Endothelial cell of umbilical vein (primary cell): ENCODE data around the gene CFAP73. TPM values are rescaled to one million over a fixed set of nuclear protein-coding genes. Genes with fewer than 3 reads are reported as not detected.

Experiments
- BruUV-seq: library from RNA; stranded (reverse); fragments of 400-500 nt; replicated peaks from 2 replicates; lab custom pipeline; 2021; lab: Mats Ljungman, UMichigan
- CTCF ChIA-PET: fragments of 300-600, 350-600 bp; sonication (Branson Sonifier 250); formaldehyde crosslinking; loops from one replicate; lab custom pipeline; 2021; ENCODE audit warnings: antibody characterized with exemption, inconsistent platforms; lab: Charles Lee
- POLR2A ChIA-PET: fragments of 300-600, 350-600 bp; sonication (Branson Sonifier 250); formaldehyde crosslinking; loops from one replicate; lab custom pipeline; 2021; ENCODE audit warnings: antibody characterized with exemption, inconsistent platforms; lab: Charles Lee
- DNase-seq: peaks from one replicate; pipeline ENCODE4 v3.0.0-alpha.2; 2011; ENCODE audit warnings: low read depth, low spot score
- FAIRE-seq: peaks from 2 replicates; lab custom pipeline; 2011; peaks lifted over from hg19 to GRCh38; lab: Jason Lieb, UNC
- H2AFZ ChIP-seq: 2 replicates; pipeline ENCODE4 v1.6.0; 2012; ENCODE audit warnings: low read depth, low read length, control low read depth, inconsistent platforms
- H3K27ac ChIP-seq: 2 replicates; pipeline ENCODE4 v1.5.1; 2011; ENCODE audit warnings: low read depth, mild to moderate bottlenecking, control low read depth, low read length, moderate library complexity; ENCODE audit not compliant: insufficient read depth
- H3K27me3 ChIP-seq, 2 experiments: 2 replicates each; pipeline versions ENCODE4 v1.6.0 to v1.6.1; 2011; ENCODE audit warnings: low read length in 2 of 2, mixed read lengths in 1 of 2; ENCODE audit not compliant: control insufficient read depth in 2 of 2, insufficient read depth in 2 of 2
- H3K36me3 ChIP-seq, 2 experiments: 2 replicates in 1 of 2; 3 replicates in 1 of 2; pipeline ENCODE4 v1.5.1; 2011; ENCODE audit warnings: low read length in 2 of 2, mild to moderate bottlenecking in 1 of 2, moderate library complexity in 1 of 2; ENCODE audit not compliant: control insufficient read depth in 2 of 2, insufficient read depth in 2 of 2; ENCODE audit errors: extremely low read depth in 1 of 2
- H3K4me1 ChIP-seq: 3 replicates; pipeline ENCODE4 v1.5.1; 2011; ENCODE audit warnings: mild to moderate bottlenecking, low read length; ENCODE audit not compliant: control insufficient read depth, insufficient read depth; ENCODE audit errors: extremely low read depth
- H3K4me2 ChIP-seq: 2 replicates; pipeline ENCODE4 v1.6.1; 2011; ENCODE audit warnings: low read length, control low read depth, mixed read lengths; ENCODE audit not compliant: insufficient read depth
- H3K4me3 ChIP-seq, 3 experiments: fragments of 200-600 bp in 1 of 3; sonication (generic), shearing (Covaris generic) in 1 of 3; replicated peaks in 1 of 3; 2 replicates each; pipeline ENCODE4 v1.5.1; 2011 to 2016; ENCODE audit warnings: control low read depth in 3 of 3, low read length in 3 of 3, mild to moderate bottlenecking in 2 of 3, inconsistent platforms in 1 of 3, low read depth in 1 of 3, moderate library complexity in 1 of 3; ENCODE audit not compliant: insufficient read depth in 1 of 3
- H3K79me2 ChIP-seq: 2 replicates; pipeline ENCODE4 v1.6.0; 2012; ENCODE audit warnings: low read length, inconsistent platforms; ENCODE audit not compliant: control insufficient read depth, insufficient read depth
- H3K9ac ChIP-seq: replicated peaks from 2 replicates; pipeline ENCODE3; 2011; ENCODE audit warnings: low read length, control low read depth; ENCODE audit not compliant: insufficient read depth; ENCODE audit errors: extremely low read depth
- H3K9me1 ChIP-seq: replicated peaks from 3 replicates; pipeline ENCODE4 v1.6.0; 2011; ENCODE audit warnings: mild to moderate bottlenecking, low read length; ENCODE audit not compliant: control insufficient read depth, insufficient read depth; ENCODE audit errors: extremely low read depth
- H3K9me3 ChIP-seq: replicated peaks from 2 replicates; pipeline ENCODE4 v1.5.1; 2012; ENCODE audit warnings: low read length, inconsistent platforms; ENCODE audit not compliant: control insufficient read depth, insufficient read depth
- H4K20me1 ChIP-seq: replicated peaks from 2 replicates; pipeline ENCODE3; 2011; ENCODE audit warnings: mild to moderate bottlenecking, low read length; ENCODE audit not compliant: control insufficient read depth, insufficient read depth; ENCODE audit errors: extremely low read depth
- EZH2 ChIP-seq: IDR thresholded peaks from 2 replicates; pipeline ENCODE4 v1.6.1; 2012; ENCODE audit warnings: borderline replicate concordance, low read depth, mild to moderate bottlenecking, moderate library complexity, low read length, inconsistent platforms; ENCODE audit not compliant: severe bottlenecking
- FOS ChIP-seq: IDR thresholded peaks from 2 replicates; pipeline ENCODE4 v1.6.1; 2011; ENCODE audit warnings: mild to moderate bottlenecking, low read length, moderate library complexity, borderline replicate concordance; ENCODE audit not compliant: insufficient read depth
- GATA2 ChIP-seq: IDR thresholded peaks from 2 replicates; pipeline ENCODE4 v1.7.0; 2011; ENCODE audit warnings: low read depth, mild to moderate bottlenecking, moderate library complexity, mixed read lengths, low read length; ENCODE audit not compliant: insufficient read length, insufficient read depth
- POLR2A ChIP-seq: IDR thresholded peaks from 2 replicates; pipeline ENCODE4 v1.6.1; 2012; ENCODE audit warnings: low read depth, mild to moderate bottlenecking, control low read depth, low read length
- POLR2AphosphoS5 ChIP-seq: IDR thresholded peaks from 2 replicates; pipeline ENCODE4 v1.6.1; 2012; ENCODE audit warnings: low read depth, mild to moderate bottlenecking, control low read depth, low read length, moderate library complexity; ENCODE audit not compliant: insufficient read depth
- dilution Hi-C: fragments of 300-500 bp; cut with MboI; formaldehyde crosslinking; loops from one replicate; pipeline ENCODE4 v1.15.0; 2019; ENCODE audit warnings: low sequenced_read_pairs; ENCODE audit not compliant: extremely low pct_ligation_motif_present
- intact Hi-C: fragments of 100-400 bp; cut with micrococcal nuclease; formaldehyde crosslinking; loops from one replicate; pipeline ENCODE4 v1.10.0; 2022
- polyA plus RNA-seq, 4 experiments: library from polyadenylated mRNA; depleted of rRNA in 3 of 4; stranded (reverse) in 3 of 4; unstranded in 1 of 4; fragments of >200 nt; gene quantifications; 2 replicates each; pipeline versions ENCODE4 v1.2.1 to v1.2.3, GENCODE V29; 2011 to 2012; ENCODE audit warnings: missing spikeins in 1 of 4
- total RNA-seq: library from RNA; stranded (reverse); gene quantifications from 2 replicates; pipeline ENCODE4 v1.2.3, GENCODE V29; 2021
- TF ChIP-seq, protein P1 (sequence below): IDR thresholded peaks from 2 replicates; pipeline ENCODE4 v1.6.1; 2011; ENCODE audit not compliant: insufficient read depth, insufficient read length

CFAP73 gene
- total and polyA plus RNA-seq, 2 donors (not counting 3 experiments of a cell fraction or from before 2014, with no cell fraction given), result not detected

DNA sequence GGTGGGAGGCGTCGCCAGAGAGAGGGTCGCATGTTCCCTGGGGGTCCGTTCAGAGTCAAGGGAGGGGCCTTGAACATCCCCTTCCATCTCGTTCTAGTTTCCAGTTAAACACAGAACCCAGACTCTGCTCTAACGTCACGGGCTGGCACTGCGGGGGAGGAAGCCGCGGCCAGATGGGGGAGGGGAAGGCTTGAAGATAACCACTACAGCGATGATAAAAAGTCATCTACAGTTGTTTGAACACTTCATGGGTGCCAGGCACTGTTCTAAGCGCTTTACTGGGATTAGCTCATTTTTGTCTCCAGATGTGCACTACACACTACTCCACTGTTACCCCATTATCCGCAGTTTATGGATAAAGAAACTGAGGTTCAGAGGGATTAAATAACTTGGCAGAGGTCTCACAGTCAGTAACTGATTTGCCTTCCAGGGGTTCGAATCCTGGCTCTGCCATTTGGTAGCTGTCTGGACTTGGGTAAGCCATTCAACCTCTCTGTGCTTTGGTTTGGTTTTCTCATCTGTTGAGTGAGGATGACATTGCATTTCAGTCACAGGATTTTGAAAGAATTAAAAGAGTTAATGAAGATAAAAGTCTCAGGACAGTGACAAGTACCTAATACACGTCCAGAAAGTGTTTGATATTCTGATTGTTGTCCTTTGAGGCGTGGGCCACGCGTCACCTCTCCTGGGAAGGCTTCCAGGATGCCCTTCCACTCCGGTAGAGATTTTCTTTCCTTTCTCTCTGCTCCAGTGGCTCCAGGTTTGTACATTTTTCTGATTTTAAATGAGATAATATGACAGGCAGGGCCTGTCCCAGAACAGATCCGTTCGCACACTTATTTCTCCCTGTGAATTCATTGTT, 13.2 kb upstream of the CFAP73 start:
- no peaks in the 10 kb centered on the region for H3K27me3 ChIP-seq
- CTCF ChIA-PET, result interaction anchor here (0.5 to 1.4 kb wide), 2 partner anchors 40 to 144 kb away, joined by 3 to 5 read pairs; no protein-coding TSS in a partner anchor
- no peaks in the 10 kb centered on the region for H3K4me1 ChIP-seq
- no peaks in the 10 kb centered on the region for H4K20me1 ChIP-seq
- H3K9me3 ChIP-seq, result no peaks in the 10 kb centered on the region
- FAIRE-seq (no peak), DNase-seq (no peak)
- no peak overlapping the region for H3K27ac ChIP-seq
- no peak overlapping the region for H3K4me3 ChIP-seq
- intact Hi-C loops, result no loop called here
- H3K79me2 ChIP-seq, result no peaks in the 10 kb centered on the region
- dilution Hi-C loops, result no loop called here
- TF ChIP-seq FOS (no peak), POLR2AphosphoS5 (no peak), EZH2 (no peak), GATA2 (no peak), POLR2A (no peak)
- TF ChIP-seq, protein P1, sequence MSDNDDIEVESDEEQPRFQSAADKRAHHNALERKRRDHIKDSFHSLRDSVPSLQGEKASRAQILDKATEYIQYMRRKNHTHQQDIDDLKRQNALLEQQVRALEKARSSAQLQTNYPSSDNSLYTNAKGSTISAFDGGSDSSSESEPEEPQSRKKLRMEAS, result no peak
- no peak overlapping the region for H3K4me2 ChIP-seq
- no peaks in the 10 kb centered on the region for H3K9me1 ChIP-seq
- BruUV-seq, result no TSS peak
- H2AFZ ChIP-seq, result no peak overlapping the region
- no peak overlapping the region for H3K9ac ChIP-seq
- H3K36me3 ChIP-seq, result no peaks in the 10 kb centered on the region
- POLR2A ChIA-PET, result interaction anchor here (0.5 kb wide), 1 partner anchor 9 kb away, joined by 3 read pairs; no protein-coding TSS in a partner anchor
